DND-41 (cell line): ENCODE data around the gene ENSA.
"Not testable (repeated sequence)": the region's sequence is repeated elsewhere in the genome, so short reads cannot be mapped to it uniquely, and the experiment has no call there.

Experiments used
- ATAC-seq: fragments of 200-7000 bp; cut with Tn5 transposase; 3 replicates; pipeline ENCODE4 v1.9.1; 2021; ENCODE audit warnings: low read depth; ENCODE audit not compliant: insufficient read depth
- DNase-seq: peaks from one replicate; pipeline ENCODE4 v3.0.0-alpha.2; 2020
- H2AFZ ChIP-seq: 2 replicates; pipeline ENCODE4 v1.6.0; 2012; ENCODE audit warnings: low read depth, low read length
- H3K27ac ChIP-seq: 2 replicates; pipeline ENCODE4 v1.5.1; 2012; ENCODE audit warnings: low read length, inconsistent platforms
- H3K27me3 ChIP-seq: fragments of 200-600 bp; sonication (generic); 2 replicates; pipeline ENCODE4 v1.6.0; 2012; ENCODE audit warnings: low read length, mild to moderate bottlenecking, inconsistent platforms; ENCODE audit not compliant: insufficient read depth, poor library complexity
- H3K36me3 ChIP-seq: 2 replicates; pipeline ENCODE4 v1.5.1; 2012; ENCODE audit warnings: low read length, inconsistent platforms; ENCODE audit not compliant: insufficient read depth
- H3K4me1 ChIP-seq: 2 replicates; pipeline ENCODE4 v1.5.1; 2012; ENCODE audit warnings: mild to moderate bottlenecking, low read length; ENCODE audit not compliant: insufficient read depth
- H3K4me2 ChIP-seq: 2 replicates; pipeline ENCODE4 v1.6.0; 2012; ENCODE audit warnings: mild to moderate bottlenecking, moderate library complexity, low read length, inconsistent platforms; ENCODE audit not compliant: insufficient read depth
- H3K4me3 ChIP-seq, 2 experiments: fragments of 200-600 bp in 1 of 2; shearing (Covaris generic) in 1 of 2; 2 replicates each; pipeline ENCODE4 v1.5.1; 2012 to 2016; ENCODE audit warnings: inconsistent platforms in 2 of 2, low read length in 2 of 2, mild to moderate bottlenecking in 2 of 2, low read depth in 1 of 2, moderate library complexity in 1 of 2
- H3K79me2 ChIP-seq: 2 replicates; pipeline ENCODE4 v1.6.0; 2012; ENCODE audit warnings: low read length, inconsistent platforms; ENCODE audit not compliant: insufficient read depth
- H3K9ac ChIP-seq: 2 replicates; pipeline ENCODE4 v1.6.0; 2012; ENCODE audit warnings: low read depth, mild to moderate bottlenecking, inconsistent platforms, low read length, moderate library complexity
- H3K9me3 ChIP-seq: 2 replicates; pipeline ENCODE4 v1.5.1; 2012; ENCODE audit warnings: low read length, moderate library complexity, mild to moderate bottlenecking, inconsistent platforms; ENCODE audit not compliant: insufficient read depth, severe bottlenecking
- H4K20me1 ChIP-seq: 2 replicates; pipeline ENCODE4 v1.6.0; 2012; ENCODE audit warnings: low read length; ENCODE audit not compliant: insufficient read depth
- CTCF ChIP-seq: IDR thresholded peaks from 2 replicates; pipeline ENCODE4 v1.5.1; 2012; ENCODE audit warnings: borderline replicate concordance, low read length, moderate library complexity, mild to moderate bottlenecking; ENCODE audit not compliant: poor library complexity, severe bottlenecking; ENCODE audit errors: extremely low read depth
- EZH2 ChIP-seq: IDR thresholded peaks from 3 replicates; pipeline ENCODE4 v1.6.1; 2012; ENCODE audit warnings: borderline replicate concordance, low read depth, mild to moderate bottlenecking, moderate library complexity, low read length, inconsistent platforms; ENCODE audit not compliant: severe bottlenecking

The ENSA gene

DNA sequence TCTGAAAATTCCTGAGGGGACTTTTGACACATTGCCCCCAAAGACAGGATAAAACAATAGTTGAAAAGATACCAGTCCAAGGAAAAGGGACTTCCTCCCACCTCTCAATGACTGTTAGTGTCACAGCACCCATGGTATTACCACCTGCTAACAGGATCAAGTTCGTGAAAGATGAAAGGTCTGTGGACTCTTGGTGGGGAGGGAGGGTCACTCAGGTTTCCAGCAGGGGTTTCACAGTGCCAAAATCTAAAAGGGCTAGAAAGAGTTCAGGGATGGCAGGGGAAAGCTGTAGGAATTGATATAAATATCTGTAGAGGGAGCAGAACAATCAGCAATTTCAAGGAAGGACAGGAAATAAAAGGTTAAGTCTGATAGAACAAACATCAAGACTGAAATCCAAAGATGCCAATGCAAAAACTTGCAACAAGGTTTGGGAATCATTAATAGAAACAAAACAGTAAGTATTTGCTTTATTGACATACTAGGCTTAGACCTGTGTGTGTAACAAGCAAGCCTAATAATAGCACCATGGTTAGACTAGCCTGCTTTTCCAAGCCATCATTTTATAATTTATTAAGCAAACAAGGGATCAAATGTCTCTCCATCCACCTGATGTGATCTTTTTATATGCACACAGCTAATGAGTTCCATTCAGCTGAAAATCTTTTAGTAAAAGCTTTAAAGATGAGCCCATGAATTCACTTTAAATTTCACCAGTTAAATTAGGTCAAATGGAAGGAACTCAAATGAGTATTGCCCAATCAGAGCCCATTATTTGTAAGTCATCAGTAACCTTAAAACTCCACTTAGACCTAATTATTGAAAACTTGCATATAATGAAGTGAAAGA lies 53.7 kb downstream of the ENSA start:
- H3K27ac ChIP-seq: peak overlapping the region; percentile 43; the same call in 1 of the 2 replicates

GRCh38 chr1:150575072-150575489 lies 54.3 kb downstream of the ENSA start:
- no peak for ATAC-seq
- no peaks in the 10 kb centered on the region for H3K27me3 ChIP-seq
- no peak overlapping the region for H2AFZ ChIP-seq
- no peaks in the 10 kb centered on the region for H3K9me3 ChIP-seq
- H4K20me1 ChIP-seq: peaks cover 58% of the 10 kb centered on the region
- H3K4me1 ChIP-seq: peaks cover 63% of the 10 kb centered on the region
- H3K27ac ChIP-seq: peak overlapping the region; percentile 35; the same call in 1 of the 2 replicates
- peaks cover 67% of the 10 kb centered on the region for H3K36me3 ChIP-seq
- H3K79me2 ChIP-seq: peaks cover 87% of the 10 kb centered on the region
- H3K9ac ChIP-seq: peak overlapping the region; percentile 95; the same call in 1 of the 2 replicates
- H3K4me2 ChIP-seq: peak overlapping the region; percentile 84
- peak overlapping the region in 1 of 2 experiments; percentile 83; a peak in 2 of 4 replicates for H3K4me3 ChIP-seq
- no peak for DNase-seq
- TF ChIP-seq CTCF: no peak
- TF ChIP-seq EZH2: no peak

More for the DNA sequence above, 53.7 kb downstream of the ENSA start:
- DNase-seq (no peak), ATAC-seq (no peak)
- Histone ChIP-seq H3K9ac (peak overlapping the region; percentile 95), H3K4me1 (peaks cover 62% of the 10 kb centered on the region), H2AFZ (no peak overlapping the region), H3K79me2 (peaks cover 83% of the 10 kb centered on the region), H3K4me2 (peak overlapping the region; percentile 84), H3K36me3 (peaks cover 67% of the 10 kb centered on the region), H3K9me3 (no peaks in the 10 kb centered on the region), H3K27me3 (no peaks in the 10 kb centered on the region), H3K4me3 (peak overlapping the region; percentile 16 to 83; a peak in 3 of 4 replicates), H4K20me1 (peaks cover 58% of the 10 kb centered on the region)
- TF ChIP-seq CTCF: no peak
- TF ChIP-seq EZH2: no peak

DNA sequence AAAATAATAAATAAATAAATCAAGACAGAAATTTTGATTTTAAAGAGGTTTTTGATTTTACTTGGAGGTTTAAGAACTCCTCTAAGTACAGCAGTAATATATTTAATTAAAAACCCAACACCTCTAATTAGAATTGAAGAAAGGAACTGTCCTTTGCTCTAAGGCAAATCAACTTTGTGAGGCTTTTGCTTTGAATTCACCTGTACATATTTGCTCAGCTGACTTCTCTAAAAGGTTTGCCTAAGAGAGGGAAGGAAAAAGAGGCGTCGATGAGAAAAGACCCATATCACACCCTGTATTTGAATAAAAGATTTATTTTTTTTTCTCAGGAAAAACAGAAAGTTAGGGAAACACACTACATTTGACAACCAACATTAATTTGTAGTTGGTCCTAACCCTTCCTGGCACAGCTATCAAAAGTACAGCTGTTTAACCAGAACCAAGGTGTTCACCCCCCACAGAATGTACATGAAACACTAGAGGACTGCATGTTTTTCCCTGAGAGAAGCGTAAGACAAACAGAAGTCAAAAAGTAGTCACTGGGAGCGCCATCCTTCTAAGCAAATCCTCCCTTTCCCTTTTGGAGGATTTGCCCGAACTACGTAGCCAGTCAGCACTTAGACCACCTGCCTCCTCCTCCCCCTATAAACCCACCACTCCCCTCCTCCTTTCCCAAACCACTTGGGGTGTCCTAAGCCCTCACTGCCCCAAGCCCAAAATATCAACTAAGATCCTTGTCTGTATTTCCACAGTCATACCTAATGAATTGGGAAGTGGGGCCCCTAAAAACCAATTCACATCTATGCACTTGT lies 54.9 kb downstream of the ENSA start:
- H3K27me3 ChIP-seq: no peaks in the 10 kb centered on the region
- H3K79me2 ChIP-seq: peaks cover 93% of the 10 kb centered on the region
- DNase-seq (no peak), ATAC-seq (no peak)
- H3K36me3 ChIP-seq: peaks cover 67% of the 10 kb centered on the region
- peaks cover 58% of the 10 kb centered on the region for H4K20me1 ChIP-seq
- H3K9me3 ChIP-seq: no peaks in the 10 kb centered on the region
- H3K4me2 ChIP-seq: peak overlapping the region; percentile 84; the same call in 1 of the 2 replicates
- no peak overlapping the region for H2AFZ ChIP-seq
- peak overlapping the region in 1 of 2 experiments; percentile 83; a peak in 1 of 4 replicates for H3K4me3 ChIP-seq
- peaks cover 65% of the 10 kb centered on the region for H3K4me1 ChIP-seq
- TF ChIP-seq CTCF (no peak), EZH2 (no peak)
- peak overlapping the region; percentile 25; the same call in 1 of the 2 replicates for H3K27ac ChIP-seq
- H3K9ac ChIP-seq: peak overlapping the region; percentile 95; the same call in 1 of the 2 replicates

DNA sequence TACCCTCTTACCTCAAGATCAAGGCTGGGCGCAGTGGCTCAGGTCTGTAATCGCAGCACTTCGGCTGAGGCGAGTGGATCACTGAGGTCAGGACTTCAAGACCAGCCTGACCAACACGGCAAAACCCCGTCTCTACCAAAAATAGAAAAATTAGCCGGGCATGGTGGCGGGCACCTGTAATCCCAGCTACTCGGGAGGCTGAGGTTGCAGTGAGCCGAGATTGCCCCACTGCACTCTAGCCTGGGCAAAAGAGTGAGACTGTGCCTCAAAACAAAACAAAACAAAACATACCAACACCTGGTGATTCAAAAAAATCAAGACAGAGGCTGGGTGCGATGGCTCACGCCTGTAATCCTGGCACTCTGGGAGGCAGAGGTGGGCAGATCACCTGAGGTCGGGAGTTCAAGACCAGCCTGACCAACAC lies 55.8 kb downstream of the ENSA start:
- not testable (repeated sequence) for H3K4me2 ChIP-seq, H3K9me3 ChIP-seq, H3K27me3 ChIP-seq, ATAC-seq, H3K27ac ChIP-seq, DNase-seq, H2AFZ ChIP-seq, H3K4me3 ChIP-seq, H3K9ac ChIP-seq
- H3K36me3 ChIP-seq: peaks cover 63% of the 10 kb centered on the region
- peaks cover 56% of the 10 kb centered on the region for H4K20me1 ChIP-seq
- H3K4me1 ChIP-seq: peaks cover 73% of the 10 kb centered on the region
- H3K79me2 ChIP-seq: peaks cover 91% of the 10 kb centered on the region
